Fibroblast of lung (primary cell): Measurements from ENCODE around the gene NUDCD3. TPM values are rescaled to one million over a fixed set of nuclear protein-coding genes. Genes with fewer than 3 reads are reported as not detected.
A peak's percentile ranks its signal among the peaks of the same experiment; 100 is the strongest.

Experiments used
- DNase-seq, 2 donors: peaks; one replicate each; pipeline versions ENCODE4 v3.0.0 to v3.0.0-alpha.2; 2010; ENCODE audit warnings: low read depth in 2 of 2
- H2AFZ ChIP-seq: 2 replicates; pipeline ENCODE4 v1.5.1; 2012; ENCODE audit warnings: low read length, control low read depth, inconsistent platforms
- H3K27ac ChIP-seq: 2 replicates; pipeline ENCODE4 v1.5.1; 2011; ENCODE audit warnings: low read length, control low read depth; ENCODE audit not compliant: insufficient read depth
- H3K27me3 ChIP-seq: 2 replicates; pipeline ENCODE4 v1.5.1; 2011; ENCODE audit warnings: mild to moderate bottlenecking, low read length; ENCODE audit not compliant: control insufficient read depth, insufficient read depth
- H3K36me3 ChIP-seq: 2 replicates; pipeline ENCODE4 v1.5.1; 2011; ENCODE audit warnings: low read length; ENCODE audit not compliant: control insufficient read depth, insufficient read depth
- H3K4me1 ChIP-seq: 2 replicates; pipeline ENCODE4 v1.5.1; 2011; ENCODE audit warnings: low read length; ENCODE audit not compliant: control insufficient read depth, insufficient read depth; ENCODE audit errors: extremely low read depth
- H3K4me2 ChIP-seq: 2 replicates; pipeline ENCODE4 v1.5.1; 2011; ENCODE audit warnings: low read length, control low read depth; ENCODE audit not compliant: insufficient read depth; ENCODE audit errors: extremely low read depth
- H3K4me3 ChIP-seq, 4 experiments: fragments of 200-600 bp in 1 of 4; sonication (generic) in 1 of 4; replicated peaks in 1 of 4; 2 replicates each; pipeline ENCODE4 v1.5.1; 2011 to 2016; ENCODE audit warnings: low read length in 4 of 4, low read depth in 3 of 4, mild to moderate bottlenecking in 3 of 4, control low read depth in 2 of 4, inconsistent platforms in 1 of 4, mixed read lengths in 1 of 4; ENCODE audit not compliant: insufficient read depth in 1 of 4; ENCODE audit errors: control extremely low read depth in 1 of 4
- H3K79me2 ChIP-seq: 2 replicates; pipeline ENCODE4 v1.5.1; 2012; ENCODE audit warnings: mild to moderate bottlenecking, low read length, inconsistent platforms; ENCODE audit not compliant: control insufficient read depth, insufficient read depth
- H3K9ac ChIP-seq: 2 replicates; pipeline ENCODE4 v1.5.1; 2011; ENCODE audit warnings: mild to moderate bottlenecking, low read length, control low read depth; ENCODE audit not compliant: insufficient read depth
- H3K9me3 ChIP-seq: 2 replicates; pipeline ENCODE4 v1.5.1; 2012; ENCODE audit warnings: low read depth, low read length; ENCODE audit not compliant: control insufficient read depth, insufficient read depth
- H4K20me1 ChIP-seq: 2 replicates; pipeline ENCODE4 v1.5.1; 2011; ENCODE audit warnings: low read length; ENCODE audit not compliant: control insufficient read depth, insufficient read depth; ENCODE audit errors: extremely low read depth
- EZH2 ChIP-seq: IDR thresholded peaks from 2 replicates; pipeline ENCODE4 v1.5.1; 2012; ENCODE audit warnings: low read length, control low read depth, mild to moderate bottlenecking; ENCODE audit errors: missing control alignments
- polyA plus RNA-seq, 2 donors: library from polyadenylated mRNA; depleted of rRNA in 1 of 2; stranded (reverse) in 1 of 2; unstranded in 1 of 2; fragments of >200 nt; gene quantifications; 2 replicates each; pipeline ENCODE4 v1.2.1, GENCODE V29; 2011 to 2012; ENCODE audit warnings: missing spikeins in 1 of 2
- total RNA-seq: library from RNA; depleted of rRNA; stranded (reverse); fragments of >200 nt; gene quantifications from 2 replicates; pipeline ENCODE4 v1.2.1, GENCODE V29; 2014
- TF ChIP-seq, protein P1 (sequence below), 2 donors: IDR thresholded peaks in 1 of 2; conservative IDR thresholded peaks in 1 of 2; 1 replicate in 1 of 2; 2 replicates in 1 of 2; pipeline ENCODE4 v1.5.1; 2011 to 2012; ENCODE audit warnings: low read length in 2 of 2, control low read depth in 1 of 2, inconsistent platforms in 1 of 2, low read depth in 1 of 2, mild to moderate bottlenecking in 1 of 2

NUDCD3 gene
- total and polyA plus RNA-seq, 2 donors (not counting 1 experiment from before 2014, with no cell fraction given): 51.9 to 68.7 TPM

DNA sequence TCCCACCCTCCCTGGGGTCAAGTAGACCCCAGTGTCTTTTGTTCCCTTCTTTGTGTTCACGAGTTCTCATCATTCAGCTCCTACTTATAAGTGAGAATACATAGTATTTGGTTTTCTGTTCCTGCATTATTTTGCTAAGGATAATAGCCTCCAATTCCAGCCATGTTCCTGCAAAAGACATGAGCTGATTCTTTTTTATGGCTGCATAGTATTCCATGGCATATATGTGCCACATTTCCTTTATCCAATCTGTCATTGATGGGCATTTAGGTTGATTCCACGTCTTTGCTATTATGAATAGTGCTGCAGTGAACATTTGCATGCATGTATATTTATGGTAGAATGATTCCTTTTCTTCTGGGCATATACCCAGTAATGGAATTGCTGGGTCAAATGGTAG, 136.8 kb downstream of the NUDCD3 start:
- Histone ChIP-seq H3K9me3 (no peaks in the 10 kb centered on the region), H3K36me3 (no peaks in the 10 kb centered on the region), H3K4me3 (no peak overlapping the region), H4K20me1 (no peaks in the 10 kb centered on the region), H3K27me3 (no peaks in the 10 kb centered on the region), H3K27ac (no peak overlapping the region), H2AFZ (no peak overlapping the region), H3K9ac (no peak overlapping the region), H3K4me2 (no peak overlapping the region), H3K79me2 (no peaks in the 10 kb centered on the region), H3K4me1 (no peaks in the 10 kb centered on the region)
- TF ChIP-seq, protein P1, sequence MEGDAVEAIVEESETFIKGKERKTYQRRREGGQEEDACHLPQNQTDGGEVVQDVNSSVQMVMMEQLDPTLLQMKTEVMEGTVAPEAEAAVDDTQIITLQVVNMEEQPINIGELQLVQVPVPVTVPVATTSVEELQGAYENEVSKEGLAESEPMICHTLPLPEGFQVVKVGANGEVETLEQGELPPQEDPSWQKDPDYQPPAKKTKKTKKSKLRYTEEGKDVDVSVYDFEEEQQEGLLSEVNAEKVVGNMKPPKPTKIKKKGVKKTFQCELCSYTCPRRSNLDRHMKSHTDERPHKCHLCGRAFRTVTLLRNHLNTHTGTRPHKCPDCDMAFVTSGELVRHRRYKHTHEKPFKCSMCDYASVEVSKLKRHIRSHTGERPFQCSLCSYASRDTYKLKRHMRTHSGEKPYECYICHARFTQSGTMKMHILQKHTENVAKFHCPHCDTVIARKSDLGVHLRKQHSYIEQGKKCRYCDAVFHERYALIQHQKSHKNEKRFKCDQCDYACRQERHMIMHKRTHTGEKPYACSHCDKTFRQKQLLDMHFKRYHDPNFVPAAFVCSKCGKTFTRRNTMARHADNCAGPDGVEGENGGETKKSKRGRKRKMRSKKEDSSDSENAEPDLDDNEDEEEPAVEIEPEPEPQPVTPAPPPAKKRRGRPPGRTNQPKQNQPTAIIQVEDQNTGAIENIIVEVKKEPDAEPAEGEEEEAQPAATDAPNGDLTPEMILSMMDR (conservative IDR thresholded peaks at IDR 0.05 in 1 of 2, IDR thresholded peaks at IDR 0.05 in 1 of 2; ENCODE audit: low read depth in 1 of 2, low read length in 2 of 2): no peak
- TF ChIP-seq EZH2: no peak
- DNase-seq: no peak

DNA sequence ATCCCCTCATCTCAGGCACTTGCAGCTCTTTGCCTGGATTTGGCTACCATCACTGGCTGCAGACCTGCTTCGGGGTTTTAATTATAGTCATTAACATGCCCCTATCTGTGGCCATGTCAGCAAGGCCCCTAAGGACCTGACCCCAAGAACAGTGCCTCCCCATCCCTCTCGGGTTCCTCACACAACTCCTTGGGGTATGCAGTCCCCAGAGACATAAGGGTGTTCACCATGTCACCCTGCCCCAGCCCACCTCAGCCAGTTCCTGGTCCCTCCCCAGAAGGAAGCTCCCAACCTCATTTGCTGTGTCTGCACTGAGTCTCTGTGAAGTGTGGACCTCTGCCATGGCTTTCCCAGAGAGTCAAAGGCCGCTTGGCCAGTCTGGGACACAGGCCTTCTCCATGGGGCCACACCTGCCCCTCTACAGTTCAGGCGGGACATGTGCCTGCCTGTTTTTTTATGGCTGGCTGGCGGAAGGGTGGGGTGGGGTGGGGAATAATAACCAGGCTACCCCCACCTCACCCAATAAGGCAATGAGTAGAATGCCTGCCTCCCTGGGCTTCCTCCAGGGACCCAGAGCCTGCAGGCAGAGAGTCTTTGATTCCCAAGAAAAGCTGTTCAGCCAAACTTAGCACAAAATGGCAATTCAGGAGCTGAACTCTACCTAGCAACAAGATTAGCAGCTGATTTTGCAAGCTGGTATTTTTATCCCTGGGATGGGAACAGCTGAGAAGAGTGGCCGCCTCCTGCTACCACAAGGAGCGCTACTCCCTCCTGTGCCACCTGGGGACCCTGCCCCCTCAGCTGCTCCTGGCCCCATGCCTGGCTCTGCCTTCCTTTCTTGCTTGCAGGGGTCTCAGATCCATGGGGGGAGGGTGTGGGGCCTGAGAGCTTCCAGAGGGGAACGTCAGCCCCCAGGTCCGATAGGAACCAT, 141.3 kb downstream of the NUDCD3 start:
- Histone ChIP-seq H3K79me2 (no peaks in the 10 kb centered on the region), H3K27ac (no peak overlapping the region), H3K4me1 (no peaks in the 10 kb centered on the region), H2AFZ (no peak overlapping the region), H3K36me3 (no peaks in the 10 kb centered on the region), H3K27me3 (no peaks in the 10 kb centered on the region), H3K9me3 (no peaks in the 10 kb centered on the region), H3K9ac (no peak overlapping the region), H3K4me2 (no peak overlapping the region), H3K4me3 (no peak overlapping the region), H4K20me1 (no peaks in the 10 kb centered on the region)
- no peak for DNase-seq
- TF ChIP-seq, protein P1 (conservative IDR thresholded peaks at IDR 0.05 in 1 of 2, IDR thresholded peaks at IDR 0.05 in 1 of 2; ENCODE audit: low read depth in 1 of 2, low read length in 2 of 2): no peak
- TF ChIP-seq EZH2: no peak

DNA sequence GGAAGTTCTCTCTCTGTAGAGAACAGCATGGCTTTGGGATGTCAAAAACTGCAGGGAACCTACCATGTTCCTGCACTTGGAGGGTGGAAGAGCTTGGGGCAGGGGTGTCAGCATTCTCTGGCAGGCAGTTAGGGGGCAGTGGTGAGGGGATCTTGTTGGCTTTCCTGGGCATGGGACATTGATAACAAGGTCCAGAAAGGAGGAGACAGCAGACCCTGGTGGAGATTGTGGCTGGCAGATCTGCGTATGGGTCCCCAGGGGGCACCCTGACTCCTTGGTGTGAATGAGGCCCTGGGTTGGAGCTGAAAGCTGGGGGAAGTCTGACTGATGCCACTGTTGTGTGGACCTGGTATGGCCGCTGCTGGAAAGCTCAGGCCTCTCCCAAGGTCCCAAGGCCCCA, 142.2 kb downstream of the NUDCD3 start:
- Histone ChIP-seq H4K20me1 (no peaks in the 10 kb centered on the region), H3K4me2 (no peak overlapping the region), H3K27ac (no peak overlapping the region), H3K4me1 (no peaks in the 10 kb centered on the region), H3K36me3 (no peaks in the 10 kb centered on the region), H3K9ac (no peak overlapping the region), H3K4me3 (no peak overlapping the region), H3K27me3 (no peaks in the 10 kb centered on the region), H3K9me3 (no peaks in the 10 kb centered on the region), H3K79me2 (no peaks in the 10 kb centered on the region), H2AFZ (no peak overlapping the region)
- TF ChIP-seq, protein P1 (conservative IDR thresholded peaks at IDR 0.05 in 1 of 2, IDR thresholded peaks at IDR 0.05 in 1 of 2; ENCODE audit: low read depth in 1 of 2, low read length in 2 of 2): peak; percentile 36 to 45
- TF ChIP-seq EZH2: no peak
- DNase-seq: peak in 1 of 2 donors; percentile 32
